Upper lobe of left lung (tissue), 4 donors: ENCODE results near the gene TNS3.

Experiments
- EP300 ChIP-seq, 4 donors: sonication (generic); formaldehyde crosslinking; IDR thresholded peaks; one replicate each; pipeline ENCODE4 v1.5.1; 2017; ENCODE audit warnings: antibody characterized with exemption in 4 of 4, control low read depth in 2 of 4
- POLR2A ChIP-seq, 4 donors: fragments of 450-650 bp; IDR thresholded peaks; one replicate each; pipeline ENCODE4 v1.5.1; 2016 to 2017; ENCODE audit warnings: antibody characterized with exemption in 4 of 4, mild to moderate bottlenecking in 2 of 4

GRCh38 chr7:47260270-47260669 is 321.6 kb downstream of the TNS3 start:
- TF ChIP-seq EP300 (IDR thresholded peaks at IDR 0.05) (no peak), POLR2A (IDR thresholded peaks at IDR 0.05) (no peak)
